ENCODE data around the gene TNIP2.
"Not testable (repeated sequence)": the region's sequence is repeated elsewhere in the genome, so short reads cannot be mapped to it uniquely, and the experiment has no call there.

The TNIP2 gene

DNA sequence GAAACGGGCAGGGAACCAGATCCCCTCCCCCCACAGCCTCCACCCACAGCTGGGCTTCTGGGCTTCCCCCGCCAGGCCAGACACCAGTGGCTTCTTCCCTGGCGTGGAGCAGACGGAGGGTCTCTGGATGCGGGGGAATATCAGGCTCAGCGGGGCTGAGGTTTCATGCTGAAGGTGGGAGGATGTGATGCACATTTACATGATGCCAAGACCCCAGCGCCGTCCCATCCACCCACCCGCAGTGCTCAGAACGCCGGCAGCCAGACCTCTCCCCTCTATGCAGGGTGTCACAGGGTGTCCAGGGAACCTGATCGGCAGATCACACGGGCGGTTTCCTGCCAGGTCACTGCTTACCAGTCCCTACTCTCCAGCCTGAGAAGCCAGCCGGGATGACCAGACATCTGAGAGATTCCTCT is 12.8 kb upstream of the TNIP2 start:
- no peak for DNase-seq (ENCODE audit: low spot score)

- DNase-seq (ENCODE audit: low spot score) = no peak
Measured at GRCh38 chr4:2768124-2768523, 12.0 kb upstream of the TNIP2 start.

- no peak for DNase-seq (ENCODE audit: low spot score)
Measured at GRCh38 chr4:2767705-2768074, 11.6 kb upstream of the TNIP2 start.

- no peak for DNase-seq (ENCODE audit: low spot score)
Measured at GRCh38 chr4:2767046-2767704, 11.0 kb upstream of the TNIP2 start.

DNA sequence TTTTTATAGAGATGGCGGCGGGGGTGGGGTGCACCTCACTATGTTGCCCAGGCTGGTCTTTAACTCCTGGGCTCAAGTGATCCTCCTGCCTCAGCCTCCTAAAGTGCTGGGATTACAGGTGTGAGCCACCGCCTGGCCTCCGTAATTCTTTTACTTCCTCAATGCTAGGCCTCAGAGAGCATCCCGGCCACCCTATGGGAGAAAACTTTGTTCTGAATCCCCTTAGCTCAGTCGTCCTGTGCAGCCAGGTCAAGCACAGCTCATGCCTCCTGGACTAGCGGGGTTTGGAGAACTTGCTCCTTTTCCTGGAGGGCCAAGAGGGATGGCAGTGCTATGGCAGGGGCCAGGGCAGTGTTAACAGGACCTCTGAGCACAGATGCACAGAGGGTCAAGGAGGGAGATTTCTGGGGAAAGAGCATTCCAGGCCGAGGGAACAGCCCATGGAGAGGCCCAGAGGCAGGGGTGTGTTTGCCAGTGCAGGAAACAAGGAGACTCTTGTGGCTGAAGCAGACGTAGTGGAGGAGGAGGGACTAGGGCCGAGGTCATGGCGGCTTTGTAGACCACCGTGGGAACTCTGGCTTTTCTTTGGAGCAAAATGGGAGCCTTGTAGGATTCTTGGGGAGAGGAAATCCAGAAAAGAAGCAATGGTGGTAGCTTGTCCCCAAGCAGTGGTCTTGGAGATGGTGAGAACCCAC is 9.8 kb upstream of the TNIP2 start:
- no peak for DNase-seq (ENCODE audit: low spot score)

- DNase-seq (ENCODE audit: low spot score) = no peak
Measured at GRCh38 chr4:2763511-2763967, 7.4 kb upstream of the TNIP2 start.

GRCh38 chr4:2762486-2763370 is 6.6 kb upstream of the TNIP2 start:
- not testable (repeated sequence) for DNase-seq (ENCODE audit: low spot score)

GRCh38 chr4:2762048-2762447 is 5.9 kb upstream of the TNIP2 start:
- DNase-seq (ENCODE audit: low spot score) = no peak

DNA sequence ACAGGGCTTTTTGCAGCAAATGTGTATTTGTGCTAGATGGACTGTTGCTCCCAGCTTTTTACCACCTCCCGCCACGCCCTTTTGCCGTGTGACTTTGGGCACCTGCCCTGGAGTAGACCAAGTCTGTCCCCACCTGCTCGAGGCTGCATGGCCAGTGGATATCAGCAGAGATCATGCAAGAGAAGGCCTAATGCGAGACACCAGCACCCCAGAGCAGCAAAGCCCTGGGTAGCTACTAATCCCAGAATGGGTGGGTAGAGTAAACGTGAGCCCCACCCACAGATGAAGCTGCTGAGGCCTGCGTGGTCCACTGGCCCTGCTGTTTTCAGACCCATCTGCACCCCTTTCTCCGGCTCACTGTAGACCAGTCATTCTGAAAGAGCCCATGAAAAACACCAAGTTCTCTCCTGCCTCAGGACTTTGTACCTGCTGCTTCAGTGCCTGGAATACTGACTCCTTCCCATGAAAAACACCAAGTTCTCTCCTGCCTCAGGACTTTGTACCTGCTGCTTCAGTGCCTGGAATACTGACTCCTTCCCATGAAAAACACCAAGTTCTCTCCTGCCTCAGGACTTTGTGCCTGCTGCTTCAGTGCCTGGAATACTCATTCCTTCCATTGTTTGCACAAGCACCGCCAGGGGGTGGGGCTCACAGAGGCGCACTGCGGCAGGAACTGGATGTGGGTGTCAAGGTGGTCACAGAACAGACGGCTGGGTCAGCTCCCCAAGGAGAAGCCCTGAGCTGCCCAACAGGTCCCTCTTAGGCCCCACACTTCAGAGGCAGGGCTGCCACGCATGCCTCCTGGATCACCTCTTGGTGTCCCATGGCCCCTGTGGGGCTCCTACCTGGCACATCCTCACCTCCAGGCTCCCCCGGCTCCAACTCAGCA is 5.1 kb upstream of the TNIP2 start:
- DNase-seq (ENCODE audit: low spot score) = no peak

GRCh38 chr4:2757426-2757825 is 1.3 kb upstream of the TNIP2 start:
- DNase-seq (ENCODE audit: low spot score) = no peak

DNA sequence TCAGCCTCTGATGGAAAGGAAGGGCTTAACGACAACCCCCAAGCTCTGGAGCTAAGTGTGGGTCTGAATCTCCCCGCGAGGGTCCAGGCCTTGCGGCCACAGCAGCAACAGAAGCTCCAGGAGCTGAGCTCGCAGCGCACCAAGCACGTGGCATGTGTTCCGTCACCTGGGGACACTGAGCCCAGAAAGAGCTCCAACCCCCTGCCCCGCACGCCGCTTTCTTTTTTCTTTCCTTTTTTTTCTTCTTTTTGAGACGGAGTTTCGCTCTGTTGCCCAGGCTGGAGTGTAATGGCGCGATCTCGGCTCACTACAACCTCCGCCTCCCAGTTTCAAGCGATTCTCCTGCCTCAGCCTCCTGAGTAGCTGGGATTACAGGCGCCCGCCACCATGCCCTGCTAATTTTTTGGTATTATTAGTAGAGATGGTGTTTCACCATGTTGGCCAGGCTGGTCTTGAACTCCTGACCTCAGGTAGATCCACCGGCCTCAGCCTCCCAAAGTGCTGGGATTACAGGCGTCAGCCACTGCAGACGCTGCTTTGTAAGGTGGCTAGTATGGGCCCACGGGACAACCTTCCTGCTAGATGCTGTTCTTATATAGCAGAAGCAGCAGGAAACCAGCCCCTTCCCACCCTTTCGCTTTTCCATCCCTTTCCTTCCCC is 685 bp upstream of the TNIP2 start:
- no peak for DNase-seq (ENCODE audit: low spot score)

GRCh38 chr4:2754848-2755819 is 1.0 kb downstream of the TNIP2 start:
- no peak for DNase-seq (ENCODE audit: low spot score)

DNA sequence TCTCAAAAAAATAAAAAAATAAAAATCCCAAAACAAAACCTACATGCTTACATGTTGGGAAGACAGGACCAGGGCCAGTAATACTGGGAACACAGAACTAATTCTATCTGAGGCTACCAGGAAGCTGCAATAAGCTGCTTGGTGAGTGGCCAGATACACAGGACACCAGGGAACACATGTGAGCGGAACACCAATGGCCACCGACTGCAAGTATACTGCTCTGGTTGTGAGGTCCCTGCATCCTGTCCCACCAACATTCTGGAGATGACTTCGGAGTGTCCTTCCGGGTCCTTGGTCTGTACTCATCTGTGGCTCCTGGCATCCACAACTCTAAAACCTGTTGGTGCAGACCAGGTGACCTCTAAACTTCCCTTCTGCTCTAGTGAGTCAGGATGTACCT is 2.7 kb downstream of the TNIP2 start:
- no peak for DNase-seq (ENCODE audit: low spot score)

GRCh38 chr4:2750719-2751605 is 5.2 kb downstream of the TNIP2 start:
- DNase-seq (ENCODE audit: low spot score) = no peak

DNA sequence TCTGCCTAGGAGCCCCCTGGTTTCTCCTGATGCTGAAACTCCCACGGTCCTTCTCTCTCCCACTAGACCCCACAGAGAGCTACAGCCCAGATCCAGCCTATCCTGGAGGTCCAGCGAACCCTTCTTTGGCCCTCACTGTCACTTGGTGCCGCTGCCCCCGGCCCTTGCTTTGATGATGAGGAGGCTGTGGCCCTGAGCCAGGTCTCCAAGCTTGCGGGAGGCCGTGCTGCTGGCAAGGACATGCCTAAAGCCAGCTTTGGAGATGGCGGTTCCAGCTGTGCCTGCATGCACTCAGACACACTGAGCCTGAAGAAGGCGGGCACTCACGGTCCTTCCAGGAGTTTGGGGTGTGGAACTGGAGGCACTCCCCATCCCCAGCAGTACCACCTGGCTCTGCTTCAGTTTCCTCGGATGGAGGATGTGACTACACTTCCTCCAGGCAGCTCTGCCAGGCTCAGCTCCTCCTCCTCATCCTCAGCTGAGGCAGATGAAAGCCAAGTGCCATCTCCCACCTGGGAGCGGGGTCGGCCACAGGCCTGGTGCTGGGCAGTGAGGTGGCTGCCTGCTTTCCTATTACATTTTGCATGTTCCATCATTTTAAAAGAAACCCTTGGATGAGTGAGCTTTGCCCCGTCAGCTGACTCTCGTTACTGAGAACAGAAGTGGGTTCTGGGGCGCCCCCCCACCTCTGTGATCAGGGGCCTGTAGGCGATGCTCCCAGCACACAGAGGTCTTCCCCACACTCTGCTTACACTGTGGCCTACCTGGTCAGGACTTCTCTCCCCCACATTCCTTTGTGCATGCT is 9.0 kb downstream of the TNIP2 start:
- no peak for DNase-seq (ENCODE audit: low spot score)

GRCh38 chr4:2745981-2746806 is 9.9 kb downstream of the TNIP2 start:
- DNase-seq (ENCODE audit: low spot score) = peak; percentile 19

GRCh38 chr4:2745516-2745915 is 10.6 kb downstream of the TNIP2 start:
- no peak for DNase-seq (ENCODE audit: low spot score)
